WTC11 (cell line): ENCODE measurements around the gene LRRC23. TPM values are rescaled to one million over a fixed set of nuclear protein-coding genes. Genes with fewer than 3 reads are reported as not detected.

Experiments
- AR ChIP-seq: fragments of 250-450 bp; sonication (Bioruptor Pico); IDR thresholded peaks from 2 replicates; pipeline ENCODE4 v1.9.0; 2021; ENCODE audit warnings: mild to moderate bottlenecking
- ARID4B ChIP-seq: sonication (generic); formaldehyde crosslinking; IDR thresholded peaks from 2 replicates; pipeline ENCODE4 v1.8.0; 2023; ENCODE audit warnings: missing genetic modification reagents, mild to moderate bottlenecking, borderline replicate concordance
- ATF1 ChIP-seq: sonication (generic); formaldehyde crosslinking; IDR thresholded peaks from 2 replicates; pipeline ENCODE4 v1.8.1; 2023; ENCODE audit warnings: mild to moderate bottlenecking, moderate library complexity, missing genetic modification reagents
- ATF2 ChIP-seq: sonication (generic); formaldehyde crosslinking; IDR thresholded peaks from 2 replicates; pipeline ENCODE4 v1.8.1; 2022; ENCODE audit warnings: low read depth, missing genetic modification reagents, borderline replicate concordance
- ATF3 ChIP-seq: sonication (generic); formaldehyde crosslinking; conservative IDR thresholded peaks from 2 replicates; pipeline ENCODE4 v1.8.1; 2022; ENCODE audit warnings: mild to moderate bottlenecking, missing genetic modification reagents
- CTCF ChIP-seq: fragments of 200-600 bp; IDR thresholded peaks from 2 replicates; pipeline ENCODE4 v1.8.0; 2022; ENCODE audit warnings: antibody characterized with exemption
- FOXJ3 ChIP-seq: sonication (generic); formaldehyde crosslinking; IDR thresholded peaks from 2 replicates; pipeline ENCODE4 v1.9.0; 2021; ENCODE audit warnings: missing genetic modification reagents, mild to moderate bottlenecking, borderline replicate concordance
- FOXK1 ChIP-seq: sonication (generic); formaldehyde crosslinking; IDR thresholded peaks from 2 replicates; pipeline ENCODE4 v1.8.0; 2022; ENCODE audit warnings: mild to moderate bottlenecking, moderate library complexity, missing genetic modification reagents
- HMGA2 ChIP-seq: fragments of 250-450 bp; sonication (Bioruptor Pico); IDR thresholded peaks from 2 replicates; pipeline ENCODE4 v1.4.0; 2021; ENCODE audit warnings: mild to moderate bottlenecking, moderate library complexity
- JAZF1 ChIP-seq: fragments of 250-450 bp; sonication (Bioruptor Pico); IDR thresholded peaks from 2 replicates; pipeline ENCODE4 v1.9.0; 2021; ENCODE audit warnings: moderate library complexity, mild to moderate bottlenecking, inconsistent platforms
- MYBL2 ChIP-seq: sonication (generic); formaldehyde crosslinking; IDR thresholded peaks from 2 replicates; pipeline ENCODE4 v1.8.1; 2023; ENCODE audit warnings: mild to moderate bottlenecking, moderate library complexity, missing genetic modification reagents
- NFYB ChIP-seq: sonication (generic); formaldehyde crosslinking; conservative IDR thresholded peaks from 2 replicates; pipeline ENCODE4 v1.8.0; 2022; ENCODE audit warnings: low read depth, missing genetic modification reagents
- RELA ChIP-seq: sonication (generic); formaldehyde crosslinking; IDR thresholded peaks from 2 replicates; pipeline ENCODE4 v1.8.1; 2022; ENCODE audit warnings: missing genetic modification reagents, mild to moderate bottlenecking, borderline replicate concordance
- STAT6 ChIP-seq: sonication (generic); formaldehyde crosslinking; conservative IDR thresholded peaks from 2 replicates; pipeline ENCODE4 v1.8.1; 2023; ENCODE audit warnings: mild to moderate bottlenecking, low read depth, missing genetic modification reagents, moderate library complexity
- TCF7 ChIP-seq: sonication (generic); formaldehyde crosslinking; IDR thresholded peaks from 2 replicates; pipeline ENCODE4 v1.8.0; 2022; ENCODE audit warnings: mild to moderate bottlenecking, low read depth, missing genetic modification reagents, moderate library complexity
- TEAD4 ChIP-seq: sonication (generic); formaldehyde crosslinking; IDR thresholded peaks from 2 replicates; pipeline ENCODE4 v1.8.0; 2022; ENCODE audit warnings: mild to moderate bottlenecking, missing genetic modification reagents
- TP53 ChIP-seq: sonication (generic); formaldehyde crosslinking; IDR thresholded peaks from 2 replicates; pipeline ENCODE4 v1.8.1; 2023; ENCODE audit warnings: mild to moderate bottlenecking, missing genetic modification reagents
- ZNF138 ChIP-seq: sonication (generic); formaldehyde crosslinking; conservative IDR thresholded peaks from 2 replicates; pipeline ENCODE4 v1.8.1; 2022; ENCODE audit warnings: mild to moderate bottlenecking, moderate library complexity, missing genetic modification reagents
- ZNF532 ChIP-seq: fragments of 250-450 bp; sonication (Bioruptor Pico); IDR thresholded peaks from 2 replicates; pipeline ENCODE4 v1.9.0; 2021; ENCODE audit warnings: mild to moderate bottlenecking, borderline replicate concordance
- total RNA-seq: library from RNA; stranded (reverse); gene quantifications from 3 replicates; pipeline ENCODE4 v1.2.3, GENCODE V29; 2021

The LRRC23 gene
- total RNA-seq, 1 experiment from 2014 or later: 3.1 TPM

GRCh38 chr12:6937481-6938352 lies 33.1 kb downstream of the LRRC23 start (continued):
- TF ChIP-seq ATF2 (no peak), FOXK1 (CRISPR knock-in tag) (peak; percentile 95), ZNF532 (CRISPR knock-in tag) (peak; percentile 85), ARID4B (peak; percentile 92; the same call in 1 of the 2 replicates), HMGA2 (CRISPR knock-in tag) (no peak), FOXJ3 (no peak; the same call in 1 of the 2 replicates), AR (no peak), TP53 (CRISPR knock-in tag) (no peak; the same call in none of the 2 replicates), TEAD4 (CRISPR knock-in tag) (peak; percentile 32; the same call in 1 of the 2 replicates), STAT6 (CRISPR knock-in tag) (0 out of 2 replicates have a peak, but pooled peaks have one; percentile 21), ATF1 (CRISPR knock-in tag) (peak; percentile 86; the same call in 1 of the 2 replicates), ATF3 (no peak), NFYB (CRISPR knock-in tag) (peak; percentile 51), JAZF1 (CRISPR knock-in tag) (no peak), MYBL2 (CRISPR knock-in tag) (peak; percentile 80), ZNF138 (CRISPR knock-in tag) (peak; percentile 85; the same call in 1 of the 2 replicates), CTCF (peak; percentile 92), RELA (peak; percentile 77; the same call in 1 of the 2 replicates), TCF7 (peak; percentile 88)
